ENCODE measurements around the gene SUCLA2.

Gene SUCLA2

GRCh38 chr13:47898080-47898479 lies 103.0 kb downstream of the SUCLA2 start:
- DNase-seq, result no peak

GRCh38 chr13:47897411-47898050 lies 103.5 kb downstream of the SUCLA2 start:
- peak; percentile 72 for DNase-seq

GRCh38 chr13:47896546-47896945 lies 104.5 kb downstream of the SUCLA2 start:
- no peak for DNase-seq

GRCh38 chr13:47896111-47896510 lies 105.0 kb downstream of the SUCLA2 start:
- DNase-seq, result peak; percentile 31

GRCh38 chr13:47893527-47893926 lies 107.5 kb downstream of the SUCLA2 start:
- no peak for DNase-seq

Data from fibroblast of skin of right biceps (primary cell).